DMS153 (cell line): ENCODE data around the gene GTPBP4.

ENCODE experiments used
- DNase-seq: peaks from one replicate; lab custom pipeline; 2025; lab: John Stamatoyannopoulos, UW

GTPBP4 gene

GRCh38 chr10:966466-967235 lies 21.6 kb upstream of the GTPBP4 start:
- no peak for DNase-seq

- no peak for DNase-seq
Observed at GRCh38 chr10:968546-969199, 19.6 kb upstream of the GTPBP4 start.

- DNase-seq, result no peak
Observed at GRCh38 chr10:969473-970150, 18.6 kb upstream of the GTPBP4 start.

- peak; percentile 75 for DNase-seq
Observed at GRCh38 chr10:970311-971149, 17.7 kb upstream of the GTPBP4 start.

GRCh38 chr10:971150-971542 lies 17.1 kb upstream of the GTPBP4 start:
- DNase-seq, result no peak

- no peak for DNase-seq
Observed at GRCh38 chr10:971613-972012, 16.6 kb upstream of the GTPBP4 start.

- DNase-seq, result no peak
Observed at GRCh38 chr10:972763-973162, 15.5 kb upstream of the GTPBP4 start.

- DNase-seq, result no peak
Observed at GRCh38 chr10:974038-974784, 14.0 kb upstream of the GTPBP4 start.

- peak; percentile 3 for DNase-seq
Observed at GRCh38 chr10:974785-975074, 13.5 kb upstream of the GTPBP4 start.

- no peak for DNase-seq
Observed at GRCh38 chr10:976316-976715, 11.9 kb upstream of the GTPBP4 start.

GRCh38 chr10:978826-979421 lies 9.3 kb upstream of the GTPBP4 start:
- no peak for DNase-seq

GRCh38 chr10:980468-981093 lies 7.7 kb upstream of the GTPBP4 start:
- DNase-seq, result no peak

- no peak for DNase-seq
Observed at GRCh38 chr10:983401-983800, 4.8 kb upstream of the GTPBP4 start.

GRCh38 chr10:983971-984655 lies 4.1 kb upstream of the GTPBP4 start:
- no peak for DNase-seq

- DNase-seq, result no peak
Observed at GRCh38 chr10:985361-985760, 2.9 kb upstream of the GTPBP4 start.

GRCh38 chr10:986137-986825 lies 2.0 kb upstream of the GTPBP4 start:
- DNase-seq, result peak; percentile 48

- DNase-seq, result no peak
Observed at GRCh38 chr10:986881-987619, 1.2 kb upstream of the GTPBP4 start.

GRCh38 chr10:987620-987869 lies 689 bp upstream of the GTPBP4 start:
- DNase-seq, result no peak
